Measurements from ENCODE around the gene FDXACB1.

DNA sequence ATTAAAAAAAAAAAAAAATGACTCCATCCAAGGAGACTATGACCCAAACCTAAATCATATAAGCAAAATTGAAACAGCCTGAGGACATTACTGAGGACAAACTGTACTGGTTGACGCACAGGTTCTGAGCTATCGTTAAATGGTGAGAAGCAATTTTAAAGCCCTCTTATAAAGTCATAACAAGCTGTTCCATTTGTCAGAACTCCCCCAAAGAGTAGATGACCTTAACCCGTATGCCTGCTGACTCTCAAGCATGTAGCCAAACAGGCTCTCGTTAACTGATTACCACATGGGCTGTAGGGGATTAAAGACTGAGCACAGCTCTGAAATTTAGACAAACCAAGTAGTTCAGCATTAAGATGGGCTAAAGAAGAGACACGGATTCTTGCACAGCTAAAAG, 30.4 kb upstream of the FDXACB1 start:
- TF ChIP-seq, protein P1, sequence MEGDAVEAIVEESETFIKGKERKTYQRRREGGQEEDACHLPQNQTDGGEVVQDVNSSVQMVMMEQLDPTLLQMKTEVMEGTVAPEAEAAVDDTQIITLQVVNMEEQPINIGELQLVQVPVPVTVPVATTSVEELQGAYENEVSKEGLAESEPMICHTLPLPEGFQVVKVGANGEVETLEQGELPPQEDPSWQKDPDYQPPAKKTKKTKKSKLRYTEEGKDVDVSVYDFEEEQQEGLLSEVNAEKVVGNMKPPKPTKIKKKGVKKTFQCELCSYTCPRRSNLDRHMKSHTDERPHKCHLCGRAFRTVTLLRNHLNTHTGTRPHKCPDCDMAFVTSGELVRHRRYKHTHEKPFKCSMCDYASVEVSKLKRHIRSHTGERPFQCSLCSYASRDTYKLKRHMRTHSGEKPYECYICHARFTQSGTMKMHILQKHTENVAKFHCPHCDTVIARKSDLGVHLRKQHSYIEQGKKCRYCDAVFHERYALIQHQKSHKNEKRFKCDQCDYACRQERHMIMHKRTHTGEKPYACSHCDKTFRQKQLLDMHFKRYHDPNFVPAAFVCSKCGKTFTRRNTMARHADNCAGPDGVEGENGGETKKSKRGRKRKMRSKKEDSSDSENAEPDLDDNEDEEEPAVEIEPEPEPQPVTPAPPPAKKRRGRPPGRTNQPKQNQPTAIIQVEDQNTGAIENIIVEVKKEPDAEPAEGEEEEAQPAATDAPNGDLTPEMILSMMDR (IDR thresholded peaks at IDR 0.05; ENCODE audit: insufficient read depth, low read depth, low read length), result no peak
- TF ChIP-seq EZH2 (IDR thresholded peaks at IDR 0.05; ENCODE audit: insufficient read depth, low read length), result no peak

Data from astrocyte (in vitro differentiated cells and primary cell).